Left colon (tissue), 2 donors: ENCODE data around the gene MGLL. TPM values are rescaled to one million over a fixed set of nuclear protein-coding genes. Genes with fewer than 3 reads are reported as not detected.

Experiments
- ATAC-seq: fragments of 200-7000 bp; cut with Tn5 transposase; one replicate; pipeline ENCODE4 v1.9.1; 2020; ENCODE audit warnings: mild to moderate bottlenecking, moderate library complexity
- DNase-seq, 2 donors: peaks; one replicate each; pipeline ENCODE4 v3.0.0-alpha.2; 2020
- intact Hi-C, 2 donors: fragments of 100-400 bp; cut with DNase I in 1 of 2; cut with micrococcal nuclease in 1 of 2; formaldehyde crosslinking; loops; one replicate each; pipeline versions ENCODE4 v1.11.2 to v1.14.0; 2022; cut with DNase I, micrococcal nuclease
- total RNA-seq, 2 donors: library from RNA; stranded (reverse); fragmentation: NEBNext Ultra II Directional; extraction: Animal tissue kit (Norgen Biotek cat#: 25700); gene quantifications; one replicate each; pipeline ENCODE4 v1.2.1, GENCODE V29; 2021
- donor health status: DM: no; HTN: no; CAD: no.
- donor health status: DM: yes; HTN: yes; CAD: no.

The MGLL gene
- total RNA-seq, 2 donors from 2014 or later: 271 to 338 TPM

GRCh38 chr3:127751163-127751621 lies 71.1 kb downstream of the MGLL start:
- intact Hi-C loops: no loop called here
- ATAC-seq (no peak), DNase-seq (peak in 1 of 2 donors; percentile 34)

GRCh38 chr3:127750226-127751031 lies 71.9 kb downstream of the MGLL start:
- ATAC-seq (no peak), DNase-seq (peak in 1 of 2 donors; percentile 31)
- intact Hi-C loops: no loop called here

GRCh38 chr3:127749787-127750225 lies 72.5 kb downstream of the MGLL start:
- intact Hi-C loops: no loop called here
- ATAC-seq (no peak), DNase-seq (no peak)

GRCh38 chr3:127749361-127749760 lies 73.0 kb downstream of the MGLL start:
- DNase-seq (no peak), ATAC-seq (no peak)
- intact Hi-C loops: no loop called here

- DNase-seq: peak in 1 of 2 donors; percentile 42
- no peak for ATAC-seq
- intact Hi-C loops: no loop called here
Measured at GRCh38 chr3:127748754-127749327, 73.5 kb downstream of the MGLL start.

GRCh38 chr3:127747751-127748521 lies 74.4 kb downstream of the MGLL start:
- peak; percentile 63 for ATAC-seq
- intact Hi-C loops: no loop called here
- DNase-seq: peak; percentile 55 to 84

GRCh38 chr3:127747066-127747465 lies 75.2 kb downstream of the MGLL start:
- ATAC-seq: peak; percentile 0
- no peak for DNase-seq
- intact Hi-C loops: no loop called here

GRCh38 chr3:127746400-127747057 lies 75.8 kb downstream of the MGLL start:
- peak in 1 of 2 donors; percentile 69 for DNase-seq
- intact Hi-C loops: no loop called here
- ATAC-seq: peak; percentile 70

- intact Hi-C loops: no loop called here
- DNase-seq (peak in 1 of 2 donors; percentile 25), ATAC-seq (no peak)
Measured at GRCh38 chr3:127745656-127746399, 76.5 kb downstream of the MGLL start.

- ATAC-seq (no peak), DNase-seq (peak in 1 of 2 donors; percentile 13)
- intact Hi-C loops: no loop called here
Measured at GRCh38 chr3:127744875-127745274, 77.4 kb downstream of the MGLL start.

GRCh38 chr3:127744253-127744815 lies 78.0 kb downstream of the MGLL start:
- DNase-seq: no peak
- no peak for ATAC-seq
- intact Hi-C loops: no loop called here

GRCh38 chr3:127743351-127744252 lies 78.7 kb downstream of the MGLL start:
- intact Hi-C loops: no loop called here
- peak in 1 of 2 donors; percentile 20 for DNase-seq
- ATAC-seq: no peak

GRCh38 chr3:127742580-127742979 lies 79.7 kb downstream of the MGLL start:
- peak in 1 of 2 donors; percentile 13 for DNase-seq
- intact Hi-C loops: no loop called here
- ATAC-seq: no peak

GRCh38 chr3:127741690-127742089 lies 80.6 kb downstream of the MGLL start:
- ATAC-seq (no peak), DNase-seq (no peak)
- intact Hi-C loops: no loop called here

GRCh38 chr3:127741246-127741645 lies 81.1 kb downstream of the MGLL start:
- ATAC-seq: no peak
- DNase-seq: peak in 1 of 2 donors; percentile 12
- intact Hi-C loops: no loop called here

- intact Hi-C loops: no loop called here
- peak in 1 of 2 donors; percentile 17 for DNase-seq
- no peak for ATAC-seq
Measured at GRCh38 chr3:127740136-127740915, 82.0 kb downstream of the MGLL start.
